GM18508 (cell line): Measurements from ENCODE around the gene MBD4.
A peak's percentile ranks its signal among the peaks of the same experiment; 100 is the strongest.
"Not testable (repeated sequence)": the region's sequence is repeated elsewhere in the genome, so short reads cannot be mapped to it uniquely, and the experiment has no call there.

Experiments used
- ATAC-seq: cut with Tn5 transposase; IDR thresholded peaks from one replicate; pipeline ENCODE4 v1.9.1; 2021; ENCODE audit warnings: moderate number of reproducible peaks; ENCODE audit not compliant: insufficient read depth, unreplicated experiment

MBD4 gene

GRCh38 chr3:129439817-129440617 is at the start of gene MBD4, which contains the start of gene IFT122:
Gene MBD4 (minus strand): TSS chr3:129439948. CDS start chr3:129439833, 115 bp downstream.
Gene IFT122 (plus strand): TSS chr3:129440224. CDS start chr3:129440331, 107 bp downstream.
- peak; percentile 83 for ATAC-seq

- ATAC-seq = not testable (repeated sequence)
These were observed 49.5 kb upstream of the MBD4 start for GRCh38 chr3:129489258-129489657.

GRCh38 chr3:129487868-129488335 is 48.2 kb upstream of the MBD4 start:
- not testable (repeated sequence) for ATAC-seq

DNA sequence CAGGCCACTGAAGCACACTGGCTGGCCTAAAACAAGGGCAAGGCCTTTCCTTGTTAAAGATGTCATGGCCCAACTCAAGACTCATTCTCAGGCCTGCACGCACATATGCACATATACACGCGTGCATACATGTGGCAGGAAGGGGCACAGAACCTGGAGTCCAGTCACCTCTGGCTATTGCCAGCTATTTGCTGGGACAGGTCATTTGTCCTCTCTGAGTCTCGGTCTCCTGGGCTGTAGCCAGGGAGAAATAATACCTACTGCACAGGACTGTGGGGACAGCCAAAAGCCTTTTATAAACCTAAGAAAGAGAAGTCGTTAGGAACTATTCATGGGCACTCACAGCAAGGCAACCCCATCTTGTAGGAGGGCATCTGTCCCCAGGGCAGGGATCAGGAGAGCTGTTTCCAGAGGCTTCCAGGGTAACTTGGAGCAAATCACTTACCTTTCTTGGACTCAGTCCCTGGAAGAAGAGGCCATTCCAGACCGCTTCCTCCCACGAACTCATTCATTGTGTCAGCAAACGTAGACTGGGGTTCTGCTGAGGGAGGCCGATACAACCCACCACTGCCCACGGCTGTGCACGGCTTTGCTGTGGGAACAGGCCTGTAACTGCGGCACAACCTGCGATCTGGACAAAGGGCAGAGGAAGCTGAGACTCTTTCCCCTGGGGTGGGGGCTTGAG is 47.6 kb upstream of the MBD4 start:
- ATAC-seq = no peak

DNA sequence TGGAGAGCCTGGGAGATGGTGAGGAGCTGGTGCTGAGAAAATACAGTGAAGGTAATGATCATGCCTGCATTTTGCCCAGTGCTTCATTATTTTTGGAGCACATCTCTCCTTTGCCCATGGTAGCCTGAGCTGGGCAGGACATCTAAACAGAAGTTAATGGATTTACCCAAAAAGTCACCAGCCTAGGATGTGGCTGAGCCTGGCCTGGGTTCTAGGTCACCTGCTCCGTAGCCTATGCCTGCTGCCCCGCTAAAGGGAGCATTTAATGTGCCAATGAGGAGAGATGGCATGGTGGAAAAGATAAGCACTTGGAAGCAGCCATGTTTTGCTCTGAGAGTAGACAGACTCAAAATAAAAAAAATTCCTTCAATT is 46.9 kb upstream of the MBD4 start:
- no peak for ATAC-seq

- no peak for ATAC-seq
These were observed 46.2 kb upstream of the MBD4 start for GRCh38 chr3:129485721-129486663.

DNA sequence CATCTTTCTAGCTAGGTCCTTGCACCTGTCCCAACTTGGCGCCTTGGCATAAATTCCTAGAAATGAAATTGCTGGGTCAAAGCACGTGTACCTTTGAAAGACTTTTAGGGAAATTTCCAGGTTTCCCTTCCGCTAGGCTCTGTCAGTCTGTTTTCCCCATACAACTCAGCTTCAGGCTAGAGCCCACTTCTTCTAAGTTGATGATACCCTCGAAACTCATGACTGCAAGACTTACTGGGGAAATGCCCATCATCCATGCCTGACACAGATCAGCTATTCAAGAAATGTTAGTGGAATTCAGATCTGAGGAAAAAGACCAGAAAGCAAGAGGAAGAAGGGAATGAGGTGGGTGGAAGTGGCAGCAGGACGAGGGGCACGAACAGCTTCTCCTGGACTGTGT is 45.4 kb upstream of the MBD4 start:
- not testable (repeated sequence) for ATAC-seq

- no peak for ATAC-seq
These were observed 44.1 kb upstream of the MBD4 start for GRCh38 chr3:129483870-129484269.

DNA sequence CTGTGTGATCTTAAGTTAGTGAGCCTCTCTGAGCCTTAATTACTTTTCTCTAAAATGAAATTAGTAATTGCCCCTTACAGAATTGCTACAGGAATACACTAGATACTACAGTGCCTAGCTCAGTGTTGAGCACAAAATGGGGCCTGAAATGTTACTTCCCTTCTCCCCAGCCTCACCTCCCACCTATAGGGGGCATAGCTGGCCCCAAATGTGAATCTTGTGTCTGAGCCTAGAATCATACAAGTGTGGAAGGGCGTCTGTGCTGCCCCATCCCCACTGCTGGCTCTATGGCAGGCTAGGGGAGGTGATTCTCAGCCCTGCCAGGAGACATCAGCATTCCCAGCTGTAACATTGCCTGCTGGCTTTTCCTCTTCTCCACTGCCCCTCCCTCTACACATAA is 43.0 kb upstream of the MBD4 start:
- no peak for ATAC-seq

DNA sequence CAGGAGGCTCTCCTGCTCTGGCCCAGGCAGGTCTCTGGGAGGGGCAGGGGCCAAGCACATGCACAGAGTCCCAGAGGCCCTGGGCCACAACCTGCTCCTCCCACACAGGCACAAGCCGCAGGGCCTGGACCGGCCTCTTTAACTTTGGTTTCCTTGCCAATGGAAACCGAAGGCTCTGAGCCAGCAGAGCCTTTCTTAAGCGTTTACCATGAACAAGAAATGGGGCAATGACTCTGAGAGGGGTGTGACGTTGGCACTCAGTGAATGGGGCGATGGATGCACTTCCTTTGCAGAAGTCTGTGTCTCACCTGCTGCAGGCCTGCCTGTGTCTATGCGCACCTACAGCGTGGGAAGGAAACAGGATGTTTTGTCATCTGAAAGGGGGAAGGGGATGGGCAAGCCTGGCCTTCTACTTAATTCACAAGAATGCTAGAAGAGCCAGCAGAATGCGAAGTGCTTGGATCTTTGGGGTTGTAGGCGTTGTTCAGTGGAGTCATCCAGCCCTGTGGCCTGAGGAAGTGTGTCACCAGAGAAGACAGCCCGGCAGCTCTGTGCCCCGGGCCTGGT is 42.1 kb upstream of the MBD4 start:
- no peak for ATAC-seq

DNA sequence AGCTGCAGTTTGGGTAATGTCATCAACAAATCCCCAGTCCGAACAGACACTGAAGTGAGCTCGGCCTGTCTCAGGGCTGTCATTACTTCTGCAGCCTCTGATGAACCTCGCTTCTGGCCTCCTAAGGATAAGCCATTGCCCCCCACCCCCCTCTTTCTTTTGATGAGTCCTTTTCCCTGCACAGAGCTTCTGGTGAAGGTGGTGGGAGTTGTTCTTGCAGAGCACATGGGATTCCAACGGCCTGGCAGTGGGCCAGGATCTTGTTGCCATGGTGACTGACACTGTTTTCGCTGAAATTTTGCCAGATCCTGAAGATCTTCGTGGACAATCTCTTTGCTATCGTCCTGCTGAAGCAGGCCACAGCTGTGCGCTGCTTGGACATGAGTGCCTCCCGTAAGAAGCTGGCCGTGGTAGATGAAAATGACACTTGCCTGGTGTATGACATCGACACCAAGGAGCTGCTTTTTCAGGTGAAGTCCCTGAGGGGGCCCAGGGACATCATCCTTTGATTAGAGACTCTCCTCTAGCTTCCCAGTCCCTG is 41.5 kb upstream of the MBD4 start:
- ATAC-seq = not testable (repeated sequence)

- no peak for ATAC-seq
These were observed 36.8 kb upstream of the MBD4 start for GRCh38 chr3:129476586-129476985.

DNA sequence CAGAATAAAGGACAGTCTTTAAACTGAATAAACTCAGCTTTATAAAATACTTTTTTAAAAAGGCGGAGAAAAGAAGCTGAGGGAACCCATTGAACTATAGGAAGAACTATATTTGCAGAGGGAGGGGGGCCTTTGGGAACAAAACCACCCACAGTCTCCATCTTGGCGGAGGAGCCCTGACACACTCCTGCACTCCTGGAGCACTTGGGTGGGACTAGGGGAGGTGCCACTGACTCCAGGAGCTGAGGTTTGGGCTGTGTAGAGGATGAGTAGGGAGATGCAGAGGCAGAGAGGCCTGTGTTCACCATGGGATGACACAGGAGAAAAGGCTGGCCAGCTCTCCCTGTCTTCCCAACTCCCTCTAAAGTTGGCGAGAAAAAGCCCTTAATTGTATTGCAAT is 36.1 kb upstream of the MBD4 start:
- no peak for ATAC-seq

- ATAC-seq = no peak
These were observed 35.4 kb upstream of the MBD4 start for GRCh38 chr3:129474984-129475804.

GRCh38 chr3:129473769-129474152 is 34.0 kb upstream of the MBD4 start:
- ATAC-seq = no peak

DNA sequence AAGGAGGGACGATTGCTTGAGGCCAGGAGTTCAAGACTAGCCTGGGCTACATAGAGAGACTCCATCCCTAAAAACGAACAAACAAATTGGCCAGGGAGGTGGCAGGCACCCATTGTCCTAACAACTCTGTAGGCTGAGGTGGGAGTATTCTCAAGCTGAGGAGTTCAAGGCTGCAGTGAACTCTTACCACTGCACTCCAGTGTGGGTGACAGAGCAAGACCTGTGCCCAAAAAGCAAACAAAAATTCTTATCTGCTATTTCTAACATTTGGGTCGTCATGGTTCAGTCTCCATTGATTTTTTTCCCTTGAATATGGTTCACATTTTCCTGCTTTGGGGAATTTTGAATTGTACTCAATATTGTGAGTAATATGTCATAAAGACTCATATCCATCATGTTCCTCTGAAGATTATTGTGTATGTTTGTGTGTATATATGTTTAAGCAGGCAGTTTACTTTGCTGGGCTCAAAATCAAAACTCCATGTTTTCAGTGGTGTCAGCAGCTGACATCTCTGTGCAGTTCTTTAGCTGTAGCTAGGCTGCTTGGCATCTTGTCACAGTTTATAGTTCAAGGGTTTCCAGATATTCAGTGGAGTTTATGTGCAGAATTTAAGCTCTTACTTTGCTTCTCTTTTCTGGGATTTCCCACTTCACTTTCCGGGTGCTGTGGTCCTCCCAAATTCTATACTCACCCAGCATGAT is 33.5 kb upstream of the MBD4 start:
- no peak for ATAC-seq

- no peak for ATAC-seq
These were observed 31.1 kb upstream of the MBD4 start for GRCh38 chr3:129470861-129471260.

DNA sequence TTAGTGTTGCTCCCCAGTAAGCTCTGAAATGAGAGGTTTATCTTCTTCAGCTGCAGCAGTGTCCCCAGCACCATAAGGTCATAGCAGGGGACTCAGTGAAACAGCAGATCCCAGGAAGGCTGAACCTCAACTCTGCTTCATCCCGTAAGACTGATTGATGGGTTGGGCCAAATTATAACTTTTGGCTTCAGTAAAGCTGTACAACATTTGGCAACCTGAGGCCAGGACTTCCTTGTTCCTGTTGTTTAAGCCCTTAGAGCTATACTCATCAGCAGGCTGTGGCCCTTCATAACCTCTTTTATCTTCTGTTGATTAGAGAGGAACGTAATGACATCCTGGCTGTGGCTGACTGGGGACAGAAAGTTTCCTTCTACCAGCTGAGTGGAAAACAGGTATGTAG is 29.3 kb upstream of the MBD4 start:
- ATAC-seq = no peak
